HepG2 (cell line): ENCODE data around the gene HEXD. TPM values are rescaled to one million over a fixed set of nuclear protein-coding genes. Genes with fewer than 3 reads are reported as not detected.

Source experiments
- EEA1 ChIP-seq: sonication (generic); formaldehyde crosslinking; IDR thresholded peaks from 2 replicates; pipeline ENCODE4 v1.5.1; 2020; ENCODE audit warnings: mild to moderate bottlenecking, missing genetic modification reagents, borderline replicate concordance
- ERF ChIP-seq: IDR thresholded peaks from 2 replicates; pipeline ENCODE4 v1.6.1; 2018; ENCODE audit warnings: missing biosample characterization, missing genetic modification reagents
- GTF3A ChIP-seq: sonication (generic); formaldehyde crosslinking; conservative IDR thresholded peaks from 2 replicates; pipeline ENCODE4 v1.4.0; 2020; ENCODE audit warnings: mild to moderate bottlenecking, missing genetic modification reagents
- HES4 ChIP-seq: sonication (generic); formaldehyde crosslinking; IDR thresholded peaks from 2 replicates; pipeline ENCODE4 v1.9.0; 2021; ENCODE audit warnings: mild to moderate bottlenecking, missing genetic modification reagents, borderline replicate concordance
- HMG20A ChIP-seq: IDR thresholded peaks from 2 replicates; pipeline ENCODE4 v1.6.1; 2016; ENCODE audit warnings: borderline replicate concordance
- JDP2 ChIP-seq: sonication (generic); formaldehyde crosslinking; IDR thresholded peaks from 2 replicates; pipeline ENCODE4 v1.8.1; 2022; ENCODE audit warnings: missing genetic modification reagents, borderline replicate concordance
- KDM2A ChIP-seq: sonication (generic); formaldehyde crosslinking; IDR thresholded peaks from 2 replicates; pipeline ENCODE4 v1.4.0; 2020; ENCODE audit warnings: low read depth, missing genetic modification reagents, borderline replicate concordance
- KDM5B ChIP-seq: sonication (generic); formaldehyde crosslinking; IDR thresholded peaks from 2 replicates; pipeline ENCODE4 v1.4.0; 2020; ENCODE audit warnings: missing genetic modification reagents, mild to moderate bottlenecking, borderline replicate concordance
- MATR3 ChIP-seq: sonication (generic); formaldehyde crosslinking; IDR thresholded peaks from 2 replicates; pipeline ENCODE4 v1.4.0; 2020; ENCODE audit warnings: missing genetic modification reagents
- MTF2 ChIP-seq: sonication (generic); formaldehyde crosslinking; IDR thresholded peaks from 2 replicates; pipeline ENCODE4 v1.5.0; 2020; ENCODE audit warnings: missing genetic modification reagents, borderline replicate concordance
- PRDM4 ChIP-seq: sonication (generic); formaldehyde crosslinking; IDR thresholded peaks from 2 replicates; pipeline ENCODE4 v1.9.0; 2021; ENCODE audit warnings: missing genetic modification reagents, borderline replicate concordance
- RFXAP ChIP-seq: sonication (generic); formaldehyde crosslinking; IDR thresholded peaks from 2 replicates; pipeline ENCODE4 v1.4.0; 2020; ENCODE audit warnings: missing genetic modification reagents, borderline replicate concordance
- SKIL ChIP-seq: sonication (generic); formaldehyde crosslinking; IDR thresholded peaks from 2 replicates; pipeline ENCODE4 v1.8.0; 2022; ENCODE audit warnings: missing genetic modification reagents, mild to moderate bottlenecking, moderate library complexity, borderline replicate concordance
- SSRP1 ChIP-seq: IDR thresholded peaks from 2 replicates; pipeline ENCODE4 v1.6.1; 2016; ENCODE audit warnings: control low read depth
- U2AF1 ChIP-seq: fragments of 200-400 bp; formaldehyde crosslinking; optimal IDR thresholded peaks from 2 replicates; pipeline ENCODE3; 2017; ENCODE audit warnings: mild to moderate bottlenecking, low read depth, low read length
- ZFP41 ChIP-seq: sonication (generic); formaldehyde crosslinking; IDR thresholded peaks from 2 replicates; pipeline ENCODE4 v1.4.0; 2020; ENCODE audit warnings: mild to moderate bottlenecking, missing genetic modification reagents, borderline replicate concordance
- ZGPAT ChIP-seq: IDR thresholded peaks from 2 replicates; pipeline ENCODE4 v1.6.1; 2016; ENCODE audit warnings: mild to moderate bottlenecking
- ZNF280B ChIP-seq: sonication (generic); formaldehyde crosslinking; IDR thresholded peaks from 2 replicates; pipeline ENCODE4 v1.5.0; 2020; ENCODE audit warnings: missing genetic modification reagents, mild to moderate bottlenecking, borderline replicate concordance
- ZNF576 ChIP-seq: sonication (generic); formaldehyde crosslinking; IDR thresholded peaks from 2 replicates; pipeline ENCODE4 v1.4.0; 2020; ENCODE audit warnings: mild to moderate bottlenecking, missing genetic modification reagents
- ZNF740 ChIP-seq: sonication (generic); formaldehyde crosslinking; IDR thresholded peaks from 2 replicates; pipeline ENCODE4 v1.4.0; 2020; ENCODE audit warnings: missing genetic modification reagents
- polyA plus RNA-seq, 8 experiments: library from polyadenylated mRNA; depleted of rRNA in 3 of 8; stranded (reverse) in 7 of 8; unstranded in 1 of 8; fragments of >200 nt; fragmentation: Illumina TruSeq in 4 of 8; extraction: Trizol in 4 of 8; gene quantifications; 2 replicates each; pipeline versions ENCODE4 v1.2.1 to v1.2.3, GENCODE V29; 2011 to 2016; ENCODE audit warnings: low read depth in 4 of 8, missing spikeins in 1 of 8, mixed read lengths in 1 of 8; ENCODE audit not compliant: insufficient read depth in 1 of 8
- total RNA-seq, 5 experiments: library from RNA; depleted of rRNA; stranded (reverse); fragments of >200 nt; fragmentation: Illumina TruSeq; extraction: Trizol; gene quantifications; 2 replicates each; pipeline ENCODE4 v1.2.3, GENCODE V29; 2016; ENCODE audit warnings: low read depth in 1 of 5

Gene HEXD
- total and polyA plus RNA-seq, 2 of the 13 experiments (the other 11 are each of a cell fraction or from before 2014, with no cell fraction given): 22.3 to 41.8 TPM

- TF ChIP-seq ZNF280B (CRISPR knock-in tag) (no peak), HMG20A (CRISPR knock-in tag) (no peak), SSRP1 (CRISPR knock-in tag) (no peak), ZNF576 (CRISPR knock-in tag) (no peak), U2AF1 (peak; percentile 71), ZGPAT (CRISPR knock-in tag) (peak; percentile 44), KDM2A (CRISPR knock-in tag) (peak; percentile 74), ZNF740 (CRISPR knock-in tag) (peak; percentile 55; the same call in 1 of the 2 replicates), JDP2 (CRISPR knock-in tag) (no peak), PRDM4 (CRISPR knock-in tag) (no peak), MTF2 (CRISPR knock-in tag) (no peak; the same call in 1 of the 2 replicates), ERF (CRISPR knock-in tag) (peak; percentile 49; the same call in 1 of the 2 replicates), MATR3 (CRISPR knock-in tag) (no peak), HES4 (CRISPR knock-in tag) (peak; percentile 93), GTF3A (CRISPR knock-in tag) (no peak), KDM5B (CRISPR knock-in tag) (peak; percentile 89; the same call in 1 of the 2 replicates), RFXAP (CRISPR knock-in tag) (peak; percentile 34; the same call in 1 of the 2 replicates), ZFP41 (CRISPR knock-in tag) (peak; percentile 49; the same call in 1 of the 2 replicates), SKIL (CRISPR knock-in tag) (no peak), EEA1 (CRISPR knock-in tag) (peak; percentile 77)
Observed at GRCh38 chr17:82418001-82418986, at the start of gene HEXD, which contains the start of gene OGFOD3 (continued).
